CD4-positive, alpha-beta T cell treated with Interleukin-2 at 100 ng/mL for 4 hours (primary cell): ENCODE measurements around the gene TMPRSS7.

Experiments used
- DNase-seq: peaks from one replicate; pipeline ENCODE4 v3.0.0-alpha.2; 2020; ENCODE audit warnings: low spot score

The TMPRSS7 gene

GRCh38 chr3:112072387-112073060 lies 38.0 kb downstream of the TMPRSS7 start:
- peak; percentile 75 for DNase-seq

- DNase-seq, result no peak
Measured at GRCh38 chr3:112074006-112074405, 39.5 kb downstream of the TMPRSS7 start.

DNA sequence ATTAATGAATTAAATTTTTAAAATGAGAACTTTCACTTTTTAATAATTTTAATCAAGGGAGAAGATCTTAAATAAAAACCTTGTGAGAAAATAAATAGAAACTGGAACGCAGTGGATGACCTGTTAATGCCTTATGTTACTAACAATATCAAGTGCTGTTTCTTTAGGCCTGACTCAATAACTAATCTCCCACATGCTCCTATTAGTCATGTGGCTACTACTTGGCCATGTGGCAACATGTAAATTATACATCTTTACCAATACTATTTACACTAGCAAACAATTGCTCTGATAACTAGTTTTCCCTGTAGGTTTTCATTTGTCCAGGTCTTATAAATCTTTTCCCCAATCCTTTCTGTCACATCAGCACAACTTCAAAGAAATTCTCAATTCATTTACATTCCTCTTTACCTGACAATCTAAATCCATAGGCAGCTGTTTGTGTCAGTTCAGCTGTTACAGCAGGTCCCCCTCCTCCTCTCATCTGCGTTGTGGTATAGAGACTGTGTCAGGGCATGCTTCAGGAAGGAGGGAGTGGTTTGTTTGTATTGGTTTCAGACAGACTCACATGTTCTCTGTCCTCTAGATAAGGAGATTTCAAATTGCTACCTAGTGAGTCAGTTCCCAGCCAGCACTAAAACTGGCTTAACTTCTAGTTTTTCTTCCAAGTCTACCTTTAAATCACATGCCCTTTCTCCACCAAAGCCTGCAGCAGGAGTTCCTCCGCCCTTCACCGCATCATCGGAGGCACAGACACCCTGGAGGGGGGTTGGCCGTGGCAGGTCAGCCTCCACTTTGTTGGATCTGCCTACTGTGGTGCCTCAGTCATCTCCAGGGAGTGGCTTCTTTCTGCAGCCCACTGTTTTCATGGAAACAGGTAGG lies 40.3 kb downstream of the TMPRSS7 start:
- DNase-seq, result peak; percentile 69

DNA sequence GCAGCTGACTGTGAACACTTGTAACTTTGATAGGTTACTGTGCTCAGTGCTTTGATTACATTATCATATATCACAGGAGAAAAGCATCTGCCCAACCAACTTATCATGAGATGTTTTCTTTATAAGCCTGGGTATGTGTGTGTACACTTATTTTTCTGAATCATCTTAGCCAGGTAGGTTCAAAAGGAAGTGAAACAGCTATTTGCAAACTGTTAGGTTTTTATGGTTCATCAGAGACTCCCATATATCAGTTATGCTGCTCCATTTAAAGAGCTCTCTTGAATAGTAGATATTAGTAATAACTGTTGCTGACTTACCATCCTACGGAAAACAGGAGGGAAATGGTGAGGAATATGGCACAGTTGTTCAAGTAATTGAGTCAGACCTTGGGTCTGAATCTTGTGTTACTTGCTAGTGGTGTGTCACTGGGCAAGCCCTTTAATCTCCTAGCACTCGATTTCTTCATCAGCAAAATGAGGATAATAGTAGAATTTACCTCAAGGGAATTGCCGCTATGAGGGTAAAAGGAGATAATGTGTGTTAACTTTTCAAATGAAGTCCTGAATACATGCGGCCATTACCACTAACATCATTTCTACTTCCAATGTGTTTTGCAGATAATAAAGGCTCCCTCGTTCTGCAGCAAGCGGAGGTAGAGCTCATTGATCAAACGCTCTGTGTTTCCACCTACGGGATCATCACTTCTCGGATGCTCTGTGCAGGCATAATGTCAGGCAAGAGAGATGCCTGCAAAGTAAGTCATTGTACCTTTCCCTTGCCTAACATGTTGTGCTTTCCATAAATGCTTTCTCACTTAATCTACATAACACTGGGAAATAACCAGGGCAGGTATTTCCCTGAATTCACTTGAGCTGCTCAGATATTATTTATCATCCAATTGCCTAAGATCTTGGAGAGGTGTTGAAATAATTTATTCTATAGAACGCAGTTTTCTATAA lies 43.9 kb downstream of the TMPRSS7 start:
- DNase-seq, result no peak

GRCh38 chr3:112083239-112083638 lies 48.7 kb downstream of the TMPRSS7 start:
- DNase-seq, result no peak

GRCh38 chr3:112084980-112085705 lies 50.6 kb downstream of the TMPRSS7 start:
- no peak for DNase-seq

DNA sequence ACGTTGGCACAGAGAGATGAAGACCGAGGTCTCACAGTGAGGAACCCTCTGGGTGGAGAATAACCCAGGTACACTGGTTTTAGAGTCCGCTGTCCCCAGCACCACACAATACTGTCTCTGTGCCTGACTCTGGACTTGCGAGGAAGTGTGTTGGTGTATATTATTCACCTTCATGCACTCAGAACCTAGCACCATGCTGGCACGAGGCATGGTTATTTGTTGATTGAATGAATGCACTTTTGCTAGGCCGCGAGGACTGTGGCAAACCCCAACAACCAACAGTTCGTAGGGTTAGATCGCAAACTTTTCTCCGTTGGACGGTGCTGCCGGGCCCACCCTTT lies 51.2 kb downstream of the TMPRSS7 start:
- DNase-seq, result no peak

DNA sequence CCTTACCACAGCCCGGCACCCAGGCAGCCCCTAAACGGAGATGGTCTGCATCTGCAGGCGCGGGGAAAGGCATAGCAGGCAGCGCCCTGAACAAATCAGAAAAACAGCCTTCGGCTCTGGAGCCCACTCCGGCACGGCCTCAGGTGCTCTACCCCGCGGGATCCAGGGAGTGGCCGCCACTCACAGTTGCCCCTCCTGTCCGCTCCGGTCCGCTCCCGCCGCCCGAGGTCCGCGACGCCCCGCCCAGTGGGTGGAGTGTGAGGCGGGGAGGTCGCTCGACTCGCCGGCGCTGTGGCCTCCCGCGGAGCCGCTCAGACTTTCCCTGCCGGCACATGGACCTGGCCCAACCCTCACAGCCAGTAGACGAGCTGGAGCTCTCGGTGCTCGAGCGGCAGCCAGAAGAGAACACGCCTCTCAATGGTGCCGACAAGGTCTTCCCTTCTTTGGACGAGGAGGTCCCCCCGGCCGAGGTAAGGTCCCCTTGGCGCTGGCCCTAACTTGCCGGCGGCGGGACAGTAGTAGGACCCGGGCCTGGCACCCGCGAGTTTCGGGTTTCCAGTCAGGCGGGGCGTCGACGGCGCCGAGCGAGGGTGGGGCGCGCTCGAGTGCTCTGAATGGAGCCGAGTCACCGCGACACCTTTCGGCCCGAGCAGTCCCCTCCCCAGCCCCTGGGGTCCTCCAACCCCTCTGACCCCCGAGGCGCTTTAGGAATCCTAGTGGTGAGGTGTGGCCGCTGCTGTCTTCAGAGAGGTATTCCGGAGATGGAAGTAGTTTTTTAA lies 51.7 kb downstream of the TMPRSS7 start, which contains the start of gene C3orf52:
Gene C3orf52, plus strand, starts transcription at position 314 of the 779 bp plus-strand sequence. Its CDS starts 19 bp downstream, at position 333.
- peak; percentile 44 for DNase-seq

- DNase-seq, result no peak
Measured at GRCh38 chr3:112086875-112087524, 52.5 kb downstream of the TMPRSS7 start.

DNA sequence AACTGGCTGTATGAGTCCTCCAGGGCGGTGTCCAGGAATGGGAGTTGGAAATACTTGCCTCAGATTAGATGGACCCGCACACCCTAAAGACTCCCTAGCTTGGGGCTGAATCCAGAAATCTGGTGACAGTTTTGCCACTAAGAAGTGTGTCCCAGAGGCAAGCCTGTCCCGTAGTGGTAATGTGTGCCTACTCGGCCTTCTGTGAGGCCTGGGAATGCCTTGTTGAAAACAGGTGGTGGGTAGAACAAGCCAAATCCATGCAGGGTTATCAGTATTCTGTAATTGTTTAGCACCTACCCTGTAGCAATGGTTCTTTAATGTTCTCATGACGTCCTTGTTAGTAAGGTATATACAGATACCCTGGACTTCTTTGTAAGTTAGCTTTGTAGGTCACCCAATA lies 53.2 kb downstream of the TMPRSS7 start:
- DNase-seq, result no peak

DNA sequence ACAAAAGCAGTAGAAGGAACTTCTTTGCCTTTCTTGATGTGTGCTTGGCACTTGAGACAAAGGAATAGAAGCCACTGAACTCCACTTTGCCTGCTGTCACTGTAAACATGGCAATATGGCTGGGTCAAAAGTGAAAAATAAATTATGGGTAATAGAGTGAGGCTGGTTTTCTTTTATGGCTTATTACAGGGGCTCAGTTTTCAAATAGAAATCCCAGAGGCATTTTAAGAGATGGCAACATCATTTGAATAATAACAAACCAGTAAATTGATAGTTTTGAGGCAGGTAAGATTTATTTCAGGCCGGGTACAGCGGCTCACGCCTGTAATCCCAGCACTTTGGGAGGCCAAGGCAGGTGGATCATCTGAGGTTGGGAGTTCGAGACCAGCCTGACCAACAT lies 54.4 kb downstream of the TMPRSS7 start:
- DNase-seq, result no peak

GRCh38 chr3:112089956-112090886 lies 55.7 kb downstream of the TMPRSS7 start:
- DNase-seq, result no peak

GRCh38 chr3:112090887-112091586 lies 56.5 kb downstream of the TMPRSS7 start:
- no peak for DNase-seq

DNA sequence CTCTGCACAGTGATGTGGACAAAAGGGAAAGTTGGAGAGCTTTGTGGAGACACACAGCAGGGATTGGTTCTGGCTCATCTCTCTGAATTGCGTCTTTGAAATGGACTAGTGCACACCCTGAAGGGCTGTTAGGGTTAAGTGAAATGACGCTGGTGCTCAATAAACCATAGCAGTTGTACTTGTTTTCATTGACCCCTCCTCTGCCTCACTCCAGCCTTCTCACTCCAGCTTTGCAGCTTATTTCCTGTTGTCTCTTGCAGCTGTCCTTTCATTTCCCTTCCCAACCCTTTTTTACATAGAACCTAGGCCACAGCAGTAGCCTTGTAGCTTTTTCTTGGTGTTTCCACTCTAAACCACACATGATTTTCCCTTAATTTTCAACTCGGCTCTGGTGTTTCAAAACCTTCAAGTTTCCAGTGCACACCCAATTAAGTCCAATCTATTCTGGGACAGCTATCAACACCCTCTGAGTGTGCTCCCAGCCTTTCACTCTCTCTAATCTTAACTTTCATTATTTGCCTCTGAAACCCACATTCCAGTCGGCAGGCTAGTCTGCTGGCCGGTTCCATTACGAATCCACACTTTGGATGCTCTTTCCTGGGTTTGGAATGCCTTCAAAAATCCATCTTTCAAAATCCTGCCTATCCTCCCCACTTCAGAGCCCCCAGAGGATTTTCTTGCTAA lies 58.1 kb downstream of the TMPRSS7 start:
- no peak for DNase-seq

- no peak for DNase-seq
Measured at GRCh38 chr3:112093180-112093522, 58.6 kb downstream of the TMPRSS7 start.

DNA sequence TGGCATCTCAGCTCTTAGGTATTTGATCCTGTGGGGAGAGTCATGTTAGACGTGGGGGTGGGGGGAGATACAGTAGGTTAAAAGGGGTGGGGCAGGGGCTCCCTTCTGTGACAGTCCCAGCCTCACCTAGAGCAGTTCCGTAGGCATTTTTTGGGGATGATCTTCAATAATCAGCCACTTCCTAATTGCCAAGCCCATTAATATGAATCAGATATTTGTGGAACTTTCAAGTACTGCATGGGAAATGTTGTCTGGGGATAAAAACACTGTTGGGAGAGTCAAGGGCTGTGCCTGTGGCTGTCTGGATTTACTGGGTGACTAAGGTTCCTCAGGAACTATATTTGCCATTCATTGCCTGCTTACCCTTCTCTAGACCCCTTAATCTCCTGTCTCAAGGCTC lies 61.2 kb downstream of the TMPRSS7 start:
- DNase-seq, result no peak

- DNase-seq, result no peak
Measured at GRCh38 chr3:112096176-112096575, 61.6 kb downstream of the TMPRSS7 start.

- DNase-seq, result peak; percentile 19
Measured at GRCh38 chr3:112097378-112097777, 62.8 kb downstream of the TMPRSS7 start.
